Measurements from ENCODE around the gene SLIT3.

SLIT3 gene

GRCh38 chr5:169104937-169105494 lies 195.9 kb downstream of the SLIT3 start:
- DNase-seq (ENCODE audit: low read depth, low spot score) = no peak

- no peak for DNase-seq (ENCODE audit: low read depth, low spot score)
Observed at GRCh38 chr5:169103586-169104181, 197.3 kb downstream of the SLIT3 start.

GRCh38 chr5:169101966-169102365 lies 199.0 kb downstream of the SLIT3 start:
- DNase-seq (ENCODE audit: low read depth, low spot score) = no peak

GRCh38 chr5:169100735-169101075 lies 200.2 kb downstream of the SLIT3 start:
- peak; percentile 83 for DNase-seq (ENCODE audit: low read depth, low spot score)

- DNase-seq (ENCODE audit: low read depth, low spot score) = no peak
Observed at GRCh38 chr5:169099801-169100734, 200.9 kb downstream of the SLIT3 start.

GRCh38 chr5:169098331-169099121 lies 202.4 kb downstream of the SLIT3 start:
- DNase-seq (ENCODE audit: low read depth, low spot score) = no peak

GRCh38 chr5:169097374-169098326 lies 203.3 kb downstream of the SLIT3 start:
- DNase-seq (ENCODE audit: low read depth, low spot score) = peak; percentile 77

- DNase-seq (ENCODE audit: low read depth, low spot score) = no peak
Observed at GRCh38 chr5:169095976-169096375, 205.0 kb downstream of the SLIT3 start.

GRCh38 chr5:169095410-169095960 lies 205.5 kb downstream of the SLIT3 start:
- DNase-seq (ENCODE audit: low read depth, low spot score) = no peak

GRCh38 chr5:169094586-169095409 lies 206.1 kb downstream of the SLIT3 start:
- DNase-seq (ENCODE audit: low read depth, low spot score) = peak; percentile 42

GRCh38 chr5:169091396-169091980 lies 209.5 kb downstream of the SLIT3 start:
- no peak for DNase-seq (ENCODE audit: low read depth, low spot score)

- no peak for DNase-seq (ENCODE audit: low read depth, low spot score)
Observed at GRCh38 chr5:169089343-169089742, 211.6 kb downstream of the SLIT3 start.

- no peak for DNase-seq (ENCODE audit: low read depth, low spot score)
Observed at GRCh38 chr5:169088028-169088725, 212.8 kb downstream of the SLIT3 start.

- DNase-seq (ENCODE audit: low read depth, low spot score) = peak; percentile 28
Observed at GRCh38 chr5:169085636-169086035, 215.3 kb downstream of the SLIT3 start.

- no peak for DNase-seq (ENCODE audit: low read depth, low spot score)
Observed at GRCh38 chr5:169085212-169085611, 215.7 kb downstream of the SLIT3 start.

- no peak for DNase-seq (ENCODE audit: low read depth, low spot score)
Observed at GRCh38 chr5:169084775-169085174, 216.2 kb downstream of the SLIT3 start.

GRCh38 chr5:169083394-169084018 lies 217.4 kb downstream of the SLIT3 start:
- no peak for DNase-seq (ENCODE audit: low read depth, low spot score)
